Chondrocyte (in vitro differentiated cells): ENCODE measurements around the gene ULBP2. TPM values are rescaled to one million over a fixed set of nuclear protein-coding genes. Genes with fewer than 3 reads are reported as not detected.

Experiments used
- DNase-seq: peaks from one replicate; pipeline ENCODE4 v3.0.0; 2021; ENCODE audit warnings: mixed read lengths, low spot score
- H3K27ac Mint-ChIP-seq: one replicate; pipeline ENCODE4 v1.8.0; 2021; ENCODE audit warnings: mild to moderate bottlenecking, moderate library complexity, mixed read lengths; ENCODE audit not compliant: unreplicated experiment
- H3K27me3 Mint-ChIP-seq: 2 replicates; pipeline ENCODE4 v1.8.0; 2021; ENCODE audit warnings: low read depth, mixed read lengths
- H3K36me3 Mint-ChIP-seq: 2 replicates; pipeline ENCODE4 v1.8.0; 2021; ENCODE audit warnings: low read depth, mixed read lengths
- H3K4me1 Mint-ChIP-seq: 2 replicates; pipeline ENCODE4 v1.8.0; 2021; ENCODE audit warnings: low read depth, mild to moderate bottlenecking, mixed read lengths
- H3K4me3 Mint-ChIP-seq: one replicate; pipeline ENCODE4 v1.8.0; 2021; ENCODE audit warnings: mild to moderate bottlenecking, moderate library complexity, mixed read lengths; ENCODE audit not compliant: unreplicated experiment
- H3K9me3 Mint-ChIP-seq: 2 replicates; pipeline ENCODE4 v1.8.0; 2021; ENCODE audit warnings: low read depth, mixed read lengths
- total RNA-seq: library from RNA; stranded (reverse); gene quantifications from 3 replicates; pipeline ENCODE4 v1.2.1, GENCODE V29; 2021
- TF ChIP-seq, protein P1 (sequence below): fragments of 200-600 bp; sonication (generic); IDR thresholded peaks from 2 replicates; pipeline ENCODE4 v1.5.0; 2021; ENCODE audit warnings: antibody characterized with exemption, mild to moderate bottlenecking, moderate library complexity

Gene ULBP2
- total RNA-seq, 1 donor from 2014 or later: 15.1 TPM

DNA sequence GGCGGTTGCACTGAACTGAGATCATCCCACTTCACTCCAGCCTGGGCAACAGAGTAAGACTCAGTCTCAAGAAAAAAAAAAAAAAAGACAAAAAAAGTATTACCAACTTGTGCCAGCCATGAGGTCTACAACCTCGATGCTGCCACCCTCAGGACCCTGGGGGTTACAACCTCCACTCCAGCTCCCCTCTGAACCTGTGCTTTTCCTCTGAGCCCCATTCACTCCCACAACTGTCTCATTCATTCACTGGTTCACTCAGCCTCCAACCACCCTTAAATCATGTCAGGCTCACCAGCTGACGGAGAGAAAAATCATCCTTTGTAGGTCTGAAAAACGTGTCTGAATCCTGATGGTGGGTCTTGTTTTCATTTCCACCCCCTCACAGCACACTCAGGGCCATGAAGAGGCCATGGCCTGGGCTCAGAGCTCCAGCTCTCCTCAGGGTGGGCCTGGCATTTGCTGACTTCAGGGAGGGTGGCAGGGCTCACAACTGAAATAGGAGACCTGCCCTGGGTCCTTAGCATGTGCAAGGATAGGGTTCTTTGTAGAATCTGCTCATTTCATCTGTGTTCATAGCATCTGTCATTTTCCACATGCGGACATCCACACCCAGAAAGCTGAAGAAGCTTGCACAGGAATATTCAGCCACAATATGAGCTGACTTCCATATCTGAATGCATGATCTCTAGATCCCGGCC, 20.1 kb downstream of the ULBP2 start:
- no peak overlapping the region for H3K27ac Mint-ChIP-seq
- peaks cover 29% of the 10 kb centered on the region for H3K4me1 Mint-ChIP-seq
- no peaks in the 10 kb centered on the region for H3K36me3 Mint-ChIP-seq
- no peak overlapping the region for H3K4me3 Mint-ChIP-seq
- DNase-seq: no peak
- peaks cover 19% of the 10 kb centered on the region for H3K27me3 Mint-ChIP-seq
- TF ChIP-seq, protein P1, sequence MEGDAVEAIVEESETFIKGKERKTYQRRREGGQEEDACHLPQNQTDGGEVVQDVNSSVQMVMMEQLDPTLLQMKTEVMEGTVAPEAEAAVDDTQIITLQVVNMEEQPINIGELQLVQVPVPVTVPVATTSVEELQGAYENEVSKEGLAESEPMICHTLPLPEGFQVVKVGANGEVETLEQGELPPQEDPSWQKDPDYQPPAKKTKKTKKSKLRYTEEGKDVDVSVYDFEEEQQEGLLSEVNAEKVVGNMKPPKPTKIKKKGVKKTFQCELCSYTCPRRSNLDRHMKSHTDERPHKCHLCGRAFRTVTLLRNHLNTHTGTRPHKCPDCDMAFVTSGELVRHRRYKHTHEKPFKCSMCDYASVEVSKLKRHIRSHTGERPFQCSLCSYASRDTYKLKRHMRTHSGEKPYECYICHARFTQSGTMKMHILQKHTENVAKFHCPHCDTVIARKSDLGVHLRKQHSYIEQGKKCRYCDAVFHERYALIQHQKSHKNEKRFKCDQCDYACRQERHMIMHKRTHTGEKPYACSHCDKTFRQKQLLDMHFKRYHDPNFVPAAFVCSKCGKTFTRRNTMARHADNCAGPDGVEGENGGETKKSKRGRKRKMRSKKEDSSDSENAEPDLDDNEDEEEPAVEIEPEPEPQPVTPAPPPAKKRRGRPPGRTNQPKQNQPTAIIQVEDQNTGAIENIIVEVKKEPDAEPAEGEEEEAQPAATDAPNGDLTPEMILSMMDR: peak; percentile 52
- no peaks in the 10 kb centered on the region for H3K9me3 Mint-ChIP-seq

DNA sequence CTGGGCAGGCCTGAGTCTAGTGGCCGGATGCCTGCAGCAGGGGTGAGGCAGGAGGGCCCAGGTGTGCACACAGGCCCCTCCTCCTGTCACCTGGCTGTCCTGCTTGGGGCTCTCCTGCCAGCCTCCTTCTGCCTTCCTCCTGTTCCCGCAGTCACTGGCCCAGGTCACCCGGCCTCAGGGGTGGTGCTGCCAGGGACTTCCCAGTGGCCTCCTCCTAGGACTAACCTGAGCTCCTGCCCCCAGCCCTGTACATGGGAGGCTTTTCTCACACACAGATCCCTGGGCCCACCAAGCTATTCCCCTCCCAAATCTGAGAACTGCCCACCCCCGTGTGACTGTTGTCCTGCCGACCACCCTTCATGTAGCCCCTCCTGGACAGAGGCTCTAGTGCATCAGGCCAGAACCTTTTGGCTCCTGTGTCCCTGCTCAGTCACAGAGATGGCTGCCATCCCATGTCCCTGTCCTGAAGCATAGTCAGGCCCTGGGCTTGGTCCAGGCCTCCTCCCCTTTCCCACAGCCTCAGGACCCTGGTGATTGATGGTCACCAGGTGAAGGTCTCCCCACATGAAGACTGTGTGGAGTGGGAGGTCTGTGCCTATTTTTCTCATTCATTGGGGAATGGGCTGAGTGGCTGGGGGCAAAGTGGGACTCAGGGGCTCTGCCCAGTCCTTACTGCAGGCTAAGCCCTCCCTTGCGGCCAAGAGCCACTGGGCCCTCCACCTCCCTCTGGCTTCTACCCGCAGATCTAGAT, 20.8 kb downstream of the ULBP2 start:
- DNase-seq: no peak
- TF ChIP-seq, protein P1: no peak
- Mint-ChIP-seq H3K36me3 (no peaks in the 10 kb centered on the region), H3K9me3 (no peaks in the 10 kb centered on the region), H3K4me1 (peaks cover 29% of the 10 kb centered on the region), H3K4me3 (peak overlapping the region; percentile 99), H3K27ac (peak overlapping the region; percentile 95), H3K27me3 (peaks cover 19% of the 10 kb centered on the region)

DNA sequence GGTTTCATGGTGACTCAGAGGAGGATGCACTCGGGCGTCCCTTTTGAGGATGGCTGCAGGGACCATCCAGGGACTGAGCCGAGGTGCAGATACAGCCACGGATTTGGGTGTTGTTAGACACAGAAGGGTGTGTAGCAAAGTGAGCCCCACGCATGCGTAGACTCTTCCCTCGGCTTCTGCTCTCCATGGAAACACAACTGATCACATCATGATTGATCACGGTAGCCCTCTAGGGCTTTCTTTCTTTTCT, 21.3 kb downstream of the ULBP2 start:
- peaks cover 18% of the 10 kb centered on the region for H3K27me3 Mint-ChIP-seq

DNA sequence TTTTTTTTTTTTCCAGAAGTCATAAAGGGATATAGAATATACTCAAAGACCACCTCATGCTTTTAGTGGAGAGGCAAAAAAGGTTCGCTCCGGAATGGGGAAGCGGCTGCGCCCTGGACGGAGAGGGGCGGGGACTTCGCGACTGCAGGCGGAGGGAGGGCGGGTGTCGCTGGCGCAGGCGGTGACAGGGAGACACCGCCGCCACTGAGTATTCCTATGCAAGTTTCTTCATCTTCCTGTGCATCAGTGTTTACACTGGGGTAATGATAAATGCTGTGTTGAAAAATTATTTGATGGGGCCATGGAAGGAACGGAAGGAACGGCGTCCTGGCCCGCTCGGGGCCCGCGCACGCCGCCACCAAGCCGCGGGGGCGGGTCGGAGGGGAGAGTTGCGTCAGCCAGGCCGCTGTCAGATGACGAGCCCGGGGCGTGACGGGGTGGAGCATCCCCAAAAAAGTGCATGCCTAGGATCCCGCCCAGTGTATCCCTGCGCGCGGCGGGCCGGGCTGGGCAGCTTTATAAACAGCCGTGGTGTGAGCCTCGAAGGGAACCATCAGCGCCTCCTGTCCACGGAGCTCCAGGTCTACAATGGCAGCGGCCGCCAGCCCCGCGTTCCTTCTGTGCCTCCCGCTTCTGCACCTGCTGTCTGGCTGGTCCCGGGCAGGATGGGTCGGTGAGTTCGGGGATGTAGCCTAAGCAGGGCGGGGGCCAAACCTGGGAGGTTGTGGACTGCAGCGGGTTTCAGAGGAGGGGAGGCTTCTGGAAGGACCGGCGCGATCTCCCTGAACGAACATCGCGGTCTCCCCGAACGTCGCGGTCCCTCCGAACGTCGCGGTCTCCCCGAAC, 21.9 kb downstream of the ULBP2 start, which contains the start of gene ULBP1:
Gene ULBP1, plus strand, starts transcription at position 482 of the 846 bp plus-strand sequence. Its CDS starts 107 bp downstream, at position 589.
- DNase-seq: no peak
- H3K27me3 Mint-ChIP-seq: peaks cover 17% of the 10 kb centered on the region
- H3K36me3 Mint-ChIP-seq: no peaks in the 10 kb centered on the region
- H3K4me3 Mint-ChIP-seq: peak within 1 kb of the TSS; percentile 99
- peak within 1 kb of the TSS; percentile 95 for H3K27ac Mint-ChIP-seq
- no peaks in the 10 kb centered on the region for H3K9me3 Mint-ChIP-seq
- TF ChIP-seq, protein P1: peak; percentile 60
- peaks cover 29% of the 10 kb centered on the region for H3K4me1 Mint-ChIP-seq

More for the DNA sequence above, 21.3 kb downstream of the ULBP2 start:
- no peaks in the 10 kb centered on the region for H3K9me3 Mint-ChIP-seq
- H3K36me3 Mint-ChIP-seq: no peaks in the 10 kb centered on the region
- H3K4me1 Mint-ChIP-seq: peaks cover 29% of the 10 kb centered on the region
- peak overlapping the region; percentile 95 for H3K27ac Mint-ChIP-seq
- H3K4me3 Mint-ChIP-seq: peak overlapping the region; percentile 99
- DNase-seq: no peak
- TF ChIP-seq, protein P1: no peak
